Endothelial cell of umbilical vein (primary cell): Measurements from ENCODE around the gene ERBB4. TPM values are rescaled to one million over a fixed set of nuclear protein-coding genes. Genes with fewer than 3 reads are reported as not detected.

ENCODE experiments used
- BruUV-seq: library from RNA; stranded (reverse); fragments of 400-500 nt; replicated peaks from 2 replicates; lab custom pipeline; 2021; lab: Mats Ljungman, UMichigan
- CTCF ChIA-PET: fragments of 300-600, 350-600 bp; sonication (Branson Sonifier 250); formaldehyde crosslinking; loops from one replicate; lab custom pipeline; 2021; ENCODE audit warnings: antibody characterized with exemption, inconsistent platforms; lab: Charles Lee
- POLR2A ChIA-PET: fragments of 300-600, 350-600 bp; sonication (Branson Sonifier 250); formaldehyde crosslinking; loops from one replicate; lab custom pipeline; 2021; ENCODE audit warnings: antibody characterized with exemption, inconsistent platforms; lab: Charles Lee
- DNase-seq: peaks from one replicate; pipeline ENCODE4 v3.0.0-alpha.2; 2011; ENCODE audit warnings: low read depth, low spot score
- FAIRE-seq: peaks from 2 replicates; lab custom pipeline; 2011; peaks lifted over from hg19 to GRCh38; lab: Jason Lieb, UNC
- H2AFZ ChIP-seq: 2 replicates; pipeline ENCODE4 v1.6.0; 2012; ENCODE audit warnings: low read depth, low read length, control low read depth, inconsistent platforms
- H3K27ac ChIP-seq: 2 replicates; pipeline ENCODE4 v1.5.1; 2011; ENCODE audit warnings: low read depth, mild to moderate bottlenecking, control low read depth, low read length, moderate library complexity; ENCODE audit not compliant: insufficient read depth
- H3K27me3 ChIP-seq, 2 experiments: 2 replicates each; pipeline versions ENCODE4 v1.6.0 to v1.6.1; 2011; ENCODE audit warnings: low read length in 2 of 2, mixed read lengths in 1 of 2; ENCODE audit not compliant: control insufficient read depth in 2 of 2, insufficient read depth in 2 of 2
- H3K36me3 ChIP-seq, 2 experiments: 2 replicates in 1 of 2; 3 replicates in 1 of 2; pipeline ENCODE4 v1.5.1; 2011; ENCODE audit warnings: low read length in 2 of 2, mild to moderate bottlenecking in 1 of 2, moderate library complexity in 1 of 2; ENCODE audit not compliant: control insufficient read depth in 2 of 2, insufficient read depth in 2 of 2; ENCODE audit errors: extremely low read depth in 1 of 2
- H3K4me1 ChIP-seq: 3 replicates; pipeline ENCODE4 v1.5.1; 2011; ENCODE audit warnings: mild to moderate bottlenecking, low read length; ENCODE audit not compliant: control insufficient read depth, insufficient read depth; ENCODE audit errors: extremely low read depth
- H3K4me2 ChIP-seq: 2 replicates; pipeline ENCODE4 v1.6.1; 2011; ENCODE audit warnings: low read length, control low read depth, mixed read lengths; ENCODE audit not compliant: insufficient read depth
- H3K4me3 ChIP-seq, 3 experiments: fragments of 200-600 bp in 1 of 3; sonication (generic), shearing (Covaris generic) in 1 of 3; replicated peaks in 1 of 3; 2 replicates each; pipeline ENCODE4 v1.5.1; 2011 to 2016; ENCODE audit warnings: control low read depth in 3 of 3, low read length in 3 of 3, mild to moderate bottlenecking in 2 of 3, inconsistent platforms in 1 of 3, low read depth in 1 of 3, moderate library complexity in 1 of 3; ENCODE audit not compliant: insufficient read depth in 1 of 3
- H3K79me2 ChIP-seq: 2 replicates; pipeline ENCODE4 v1.6.0; 2012; ENCODE audit warnings: low read length, inconsistent platforms; ENCODE audit not compliant: control insufficient read depth, insufficient read depth
- H3K9ac ChIP-seq: replicated peaks from 2 replicates; pipeline ENCODE3; 2011; ENCODE audit warnings: low read length, control low read depth; ENCODE audit not compliant: insufficient read depth; ENCODE audit errors: extremely low read depth
- H3K9me1 ChIP-seq: replicated peaks from 3 replicates; pipeline ENCODE4 v1.6.0; 2011; ENCODE audit warnings: mild to moderate bottlenecking, low read length; ENCODE audit not compliant: control insufficient read depth, insufficient read depth; ENCODE audit errors: extremely low read depth
- H3K9me3 ChIP-seq: replicated peaks from 2 replicates; pipeline ENCODE4 v1.5.1; 2012; ENCODE audit warnings: low read length, inconsistent platforms; ENCODE audit not compliant: control insufficient read depth, insufficient read depth
- H4K20me1 ChIP-seq: replicated peaks from 2 replicates; pipeline ENCODE3; 2011; ENCODE audit warnings: mild to moderate bottlenecking, low read length; ENCODE audit not compliant: control insufficient read depth, insufficient read depth; ENCODE audit errors: extremely low read depth
- CTCF ChIP-seq, 2 donors: IDR thresholded peaks; 1 replicate in 1 of 2; 2 replicates in 1 of 2; pipeline ENCODE4 v1.5.1; 2011; ENCODE audit warnings: low read length in 2 of 2, mild to moderate bottlenecking in 2 of 2, moderate library complexity in 2 of 2, control low read depth in 1 of 2, inconsistent platforms in 1 of 2, low read depth in 1 of 2; ENCODE audit not compliant: insufficient read depth in 1 of 2; ENCODE audit errors: extremely low read depth in 1 of 2
- EZH2 ChIP-seq: IDR thresholded peaks from 2 replicates; pipeline ENCODE4 v1.6.1; 2012; ENCODE audit warnings: borderline replicate concordance, low read depth, mild to moderate bottlenecking, moderate library complexity, low read length, inconsistent platforms; ENCODE audit not compliant: severe bottlenecking
- FOS ChIP-seq: IDR thresholded peaks from 2 replicates; pipeline ENCODE4 v1.6.1; 2011; ENCODE audit warnings: mild to moderate bottlenecking, low read length, moderate library complexity, borderline replicate concordance; ENCODE audit not compliant: insufficient read depth
- GATA2 ChIP-seq: IDR thresholded peaks from 2 replicates; pipeline ENCODE4 v1.7.0; 2011; ENCODE audit warnings: low read depth, mild to moderate bottlenecking, moderate library complexity, mixed read lengths, low read length; ENCODE audit not compliant: insufficient read length, insufficient read depth
- JUN ChIP-seq: IDR thresholded peaks from 2 replicates; pipeline ENCODE4 v1.6.1; 2011; ENCODE audit warnings: borderline replicate concordance, low read depth; ENCODE audit not compliant: insufficient read length, insufficient read depth
- POLR2AphosphoS5 ChIP-seq: IDR thresholded peaks from 2 replicates; pipeline ENCODE4 v1.6.1; 2012; ENCODE audit warnings: low read depth, mild to moderate bottlenecking, control low read depth, low read length, moderate library complexity; ENCODE audit not compliant: insufficient read depth
- dilution Hi-C: fragments of 300-500 bp; cut with MboI; formaldehyde crosslinking; loops from one replicate; pipeline ENCODE4 v1.15.0; 2019; ENCODE audit warnings: low sequenced_read_pairs; ENCODE audit not compliant: extremely low pct_ligation_motif_present
- intact Hi-C: fragments of 100-400 bp; cut with micrococcal nuclease; formaldehyde crosslinking; loops from one replicate; pipeline ENCODE4 v1.10.0; 2022
- polyA plus RNA-seq, 4 experiments: library from polyadenylated mRNA; depleted of rRNA in 3 of 4; stranded (reverse) in 3 of 4; unstranded in 1 of 4; fragments of >200 nt; gene quantifications; 2 replicates each; pipeline versions ENCODE4 v1.2.1 to v1.2.3, GENCODE V29; 2011 to 2012; ENCODE audit warnings: missing spikeins in 1 of 4
- total RNA-seq: library from RNA; stranded (reverse); gene quantifications from 2 replicates; pipeline ENCODE4 v1.2.3, GENCODE V29; 2021

The ERBB4 gene
- total and polyA plus RNA-seq, 2 donors (not counting 3 experiments of a cell fraction or from before 2014, with no cell fraction given): 0.01 to 0.27 TPM

GRCh38 chr2:212328136-212328535 lies 210.5 kb downstream of the ERBB4 start:
- no peaks in the 10 kb centered on the region for H3K9me1 ChIP-seq
- H2AFZ ChIP-seq: no peak overlapping the region
- TF ChIP-seq JUN (no peak), CTCF (IDR thresholded peaks at IDR 0.05; ENCODE audit: extremely low read depth in 1 of 2, insufficient read depth in 1 of 2, low read depth in 1 of 2, low read length in 2 of 2) (no peak), GATA2 (no peak), FOS (no peak), EZH2 (no peak), POLR2AphosphoS5 (no peak)
- no peaks in the 10 kb centered on the region for H4K20me1 ChIP-seq
- ChIA-PET CTCF (interaction anchor here (0.5 kb wide), 1 partner anchor 17 kb away, joined by 3 read pairs; no protein-coding TSS in a partner anchor), POLR2A (no interaction called here)
- FAIRE-seq: no peak
- DNase-seq: no peak
- H3K9me3 ChIP-seq: no peaks in the 10 kb centered on the region
- H3K4me2 ChIP-seq: no peak overlapping the region
- H3K36me3 ChIP-seq: no peaks in the 10 kb centered on the region
- BruUV-seq: no TSS peak
- H3K9ac ChIP-seq: no peak overlapping the region
- no peaks in the 10 kb centered on the region for H3K4me1 ChIP-seq
- intact Hi-C loops (no loop called here), dilution Hi-C loops (no loop called here)
- H3K27me3 ChIP-seq: no peaks in the 10 kb centered on the region
- H3K79me2 ChIP-seq: no peaks in the 10 kb centered on the region
- no peak overlapping the region for H3K27ac ChIP-seq
- H3K4me3 ChIP-seq: no peak overlapping the region
